Epithelial cell of proximal tubule (primary cell): ENCODE measurements around the gene TMEM134. TPM values are rescaled to one million over a fixed set of nuclear protein-coding genes. Genes with fewer than 3 reads are reported as not detected.
"Not testable (repeated sequence)": the region's sequence is repeated elsewhere in the genome, so short reads cannot be mapped to it uniquely, and the experiment has no call there.

Source experiments
- DNase-seq: peaks from one replicate; pipeline ENCODE4 v3.0.0-alpha.2; 2011; ENCODE audit warnings: low read depth
- H3K4me3 ChIP-seq: 2 replicates; pipeline ENCODE4 v1.5.1; 2011; ENCODE audit warnings: low read depth, mild to moderate bottlenecking, low read length
- total RNA-seq: library from RNA; depleted of rRNA; stranded (reverse); fragments of >200 nt; gene quantifications from 2 replicates; pipeline ENCODE4 v1.2.3, GENCODE V29; 2015
- TF ChIP-seq, protein P1 (sequence below): conservative IDR thresholded peaks from 2 replicates; pipeline ENCODE4 v1.5.1; 2012; ENCODE audit warnings: low read depth, mild to moderate bottlenecking, low read length

The TMEM134 gene
- total RNA-seq, 1 donor from 2014 or later = 74.0 TPM

DNA sequence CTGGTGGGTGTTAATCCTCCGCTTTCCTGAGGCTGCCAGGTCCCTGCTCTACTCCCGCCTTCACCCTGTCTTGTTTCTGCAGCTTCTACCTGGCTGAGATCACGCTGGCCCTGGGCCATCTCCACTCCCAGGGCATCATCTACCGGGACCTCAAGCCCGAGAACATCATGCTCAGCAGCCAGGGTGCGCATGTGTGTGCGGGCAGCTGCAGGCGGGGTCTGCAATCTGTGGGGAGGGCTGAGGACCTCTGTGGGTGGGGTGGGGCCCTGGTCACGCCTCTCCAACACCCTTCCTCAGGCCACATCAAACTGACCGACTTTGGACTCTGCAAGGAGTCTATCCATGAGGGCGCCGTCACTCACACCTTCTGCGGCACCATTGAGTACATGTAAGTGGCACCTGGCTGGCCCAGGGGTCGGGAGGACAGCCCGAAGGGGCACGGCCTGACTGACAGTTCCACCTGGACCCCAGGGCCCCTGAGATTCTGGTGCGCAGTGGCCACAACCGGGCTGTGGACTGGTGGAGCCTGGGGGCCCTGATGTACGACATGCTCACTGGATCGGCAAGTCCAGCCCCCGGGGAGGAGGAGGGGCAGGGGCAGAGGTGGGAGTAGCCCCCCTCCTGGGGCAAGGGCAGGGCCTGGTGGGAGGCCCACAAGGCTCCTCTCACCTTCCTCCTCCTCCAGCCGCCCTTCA is 36.2 kb downstream of the TMEM134 start:
- no peak for DNase-seq
- TF ChIP-seq, protein P1, sequence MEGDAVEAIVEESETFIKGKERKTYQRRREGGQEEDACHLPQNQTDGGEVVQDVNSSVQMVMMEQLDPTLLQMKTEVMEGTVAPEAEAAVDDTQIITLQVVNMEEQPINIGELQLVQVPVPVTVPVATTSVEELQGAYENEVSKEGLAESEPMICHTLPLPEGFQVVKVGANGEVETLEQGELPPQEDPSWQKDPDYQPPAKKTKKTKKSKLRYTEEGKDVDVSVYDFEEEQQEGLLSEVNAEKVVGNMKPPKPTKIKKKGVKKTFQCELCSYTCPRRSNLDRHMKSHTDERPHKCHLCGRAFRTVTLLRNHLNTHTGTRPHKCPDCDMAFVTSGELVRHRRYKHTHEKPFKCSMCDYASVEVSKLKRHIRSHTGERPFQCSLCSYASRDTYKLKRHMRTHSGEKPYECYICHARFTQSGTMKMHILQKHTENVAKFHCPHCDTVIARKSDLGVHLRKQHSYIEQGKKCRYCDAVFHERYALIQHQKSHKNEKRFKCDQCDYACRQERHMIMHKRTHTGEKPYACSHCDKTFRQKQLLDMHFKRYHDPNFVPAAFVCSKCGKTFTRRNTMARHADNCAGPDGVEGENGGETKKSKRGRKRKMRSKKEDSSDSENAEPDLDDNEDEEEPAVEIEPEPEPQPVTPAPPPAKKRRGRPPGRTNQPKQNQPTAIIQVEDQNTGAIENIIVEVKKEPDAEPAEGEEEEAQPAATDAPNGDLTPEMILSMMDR = no peak
- H3K4me3 ChIP-seq = no peak overlapping the region

DNA sequence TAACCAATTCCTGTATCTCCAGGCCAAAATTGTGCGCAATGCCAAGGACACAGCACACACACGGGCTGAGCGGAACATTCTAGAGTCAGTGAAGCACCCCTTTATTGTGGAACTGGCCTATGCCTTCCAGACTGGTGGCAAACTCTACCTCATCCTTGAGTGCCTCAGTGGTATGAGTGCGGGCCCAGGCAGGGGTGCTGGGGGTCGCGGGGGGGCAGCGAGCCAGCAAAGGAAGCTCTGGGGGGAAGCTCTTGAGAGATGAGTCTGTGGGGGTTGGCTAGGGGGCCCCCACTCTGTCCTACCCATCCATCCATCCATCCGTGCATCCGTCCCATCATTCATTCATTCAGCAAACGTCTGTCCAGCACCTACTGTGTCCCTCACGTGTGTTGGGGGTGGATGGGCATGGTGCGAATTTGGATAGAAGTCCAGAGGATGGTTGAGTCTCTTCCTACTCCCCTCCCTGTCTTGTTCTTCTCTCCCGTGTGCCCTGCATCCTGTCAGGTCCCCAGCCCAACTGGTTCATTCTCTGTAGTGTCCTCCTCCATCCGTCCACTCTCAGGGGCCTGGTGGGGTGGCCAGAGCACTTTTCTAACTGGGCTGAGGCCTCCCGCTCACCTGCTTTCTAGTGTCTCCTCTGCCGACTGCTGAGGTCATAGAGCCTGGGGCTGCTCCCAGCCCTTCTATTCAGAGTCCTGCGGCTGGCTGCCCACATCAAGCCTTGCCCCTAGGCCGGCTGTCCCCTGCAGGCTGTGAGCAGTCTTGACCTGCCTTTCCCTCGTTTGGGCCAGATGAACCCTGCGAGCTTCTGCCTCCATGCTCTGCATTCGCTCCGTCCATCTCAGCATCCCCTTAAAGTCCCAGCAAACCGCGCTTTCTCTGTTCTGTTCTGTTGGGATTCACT is 37.5 kb downstream of the TMEM134 start:
- TF ChIP-seq, protein P1 = no peak
- DNase-seq = no peak
- H3K4me3 ChIP-seq = no peak overlapping the region

DNA sequence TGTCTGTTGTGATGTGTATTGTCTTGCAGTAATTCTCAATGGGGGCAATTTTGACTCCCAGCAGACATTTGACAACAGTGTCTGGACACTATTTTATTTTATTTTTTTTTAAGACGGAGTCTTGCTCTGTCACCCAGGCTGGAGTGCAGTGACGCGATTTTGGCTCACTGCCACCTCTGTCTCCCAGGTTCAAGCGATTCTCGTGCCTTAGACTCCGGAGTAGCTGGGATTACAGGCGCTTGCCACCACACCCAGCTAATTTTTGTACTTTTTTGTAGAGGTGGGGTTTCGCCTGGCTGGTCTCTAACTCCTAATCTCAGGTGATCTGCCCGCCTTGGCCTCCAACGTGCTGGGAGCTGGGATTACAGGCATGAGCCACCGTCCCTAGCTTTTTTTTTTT is 39.3 kb downstream of the TMEM134 start:
- H3K4me3 ChIP-seq = peak overlapping the region; percentile 100
- TF ChIP-seq, protein P1 = no peak
- DNase-seq = no peak

DNA sequence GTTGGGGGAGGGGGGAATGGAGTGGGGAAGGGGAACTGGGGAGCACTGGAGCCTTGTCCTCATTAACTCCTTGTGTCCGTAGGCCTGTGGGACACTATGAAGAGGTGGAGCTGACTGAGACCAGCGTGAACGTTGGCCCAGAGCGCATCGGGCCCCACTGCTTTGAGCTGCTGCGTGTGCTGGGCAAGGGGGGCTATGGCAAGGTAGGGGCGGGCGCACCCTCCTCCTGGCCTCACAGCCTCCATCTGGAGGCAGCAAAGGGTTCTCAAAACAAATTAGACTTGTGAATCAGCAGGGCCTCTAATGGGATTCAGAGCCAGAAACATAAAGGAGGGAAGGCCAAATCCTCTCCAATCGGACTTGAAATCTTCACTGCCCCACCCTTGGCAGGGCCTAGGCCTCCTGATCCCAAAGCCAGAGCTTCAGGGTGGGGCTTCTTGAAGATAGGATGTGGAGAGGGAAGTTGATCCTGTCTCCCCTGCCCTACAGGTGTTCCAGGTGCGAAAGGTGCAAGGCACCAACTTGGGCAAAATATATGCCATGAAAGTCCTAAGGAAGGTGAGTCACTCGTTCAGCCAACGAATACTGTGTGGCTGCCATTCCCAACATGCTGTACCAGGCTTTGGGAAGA is 39.9 kb downstream of the TMEM134 start:
- H3K4me3 ChIP-seq = peak overlapping the region; percentile 100
- no peak for DNase-seq
- TF ChIP-seq, protein P1 = no peak

DNA sequence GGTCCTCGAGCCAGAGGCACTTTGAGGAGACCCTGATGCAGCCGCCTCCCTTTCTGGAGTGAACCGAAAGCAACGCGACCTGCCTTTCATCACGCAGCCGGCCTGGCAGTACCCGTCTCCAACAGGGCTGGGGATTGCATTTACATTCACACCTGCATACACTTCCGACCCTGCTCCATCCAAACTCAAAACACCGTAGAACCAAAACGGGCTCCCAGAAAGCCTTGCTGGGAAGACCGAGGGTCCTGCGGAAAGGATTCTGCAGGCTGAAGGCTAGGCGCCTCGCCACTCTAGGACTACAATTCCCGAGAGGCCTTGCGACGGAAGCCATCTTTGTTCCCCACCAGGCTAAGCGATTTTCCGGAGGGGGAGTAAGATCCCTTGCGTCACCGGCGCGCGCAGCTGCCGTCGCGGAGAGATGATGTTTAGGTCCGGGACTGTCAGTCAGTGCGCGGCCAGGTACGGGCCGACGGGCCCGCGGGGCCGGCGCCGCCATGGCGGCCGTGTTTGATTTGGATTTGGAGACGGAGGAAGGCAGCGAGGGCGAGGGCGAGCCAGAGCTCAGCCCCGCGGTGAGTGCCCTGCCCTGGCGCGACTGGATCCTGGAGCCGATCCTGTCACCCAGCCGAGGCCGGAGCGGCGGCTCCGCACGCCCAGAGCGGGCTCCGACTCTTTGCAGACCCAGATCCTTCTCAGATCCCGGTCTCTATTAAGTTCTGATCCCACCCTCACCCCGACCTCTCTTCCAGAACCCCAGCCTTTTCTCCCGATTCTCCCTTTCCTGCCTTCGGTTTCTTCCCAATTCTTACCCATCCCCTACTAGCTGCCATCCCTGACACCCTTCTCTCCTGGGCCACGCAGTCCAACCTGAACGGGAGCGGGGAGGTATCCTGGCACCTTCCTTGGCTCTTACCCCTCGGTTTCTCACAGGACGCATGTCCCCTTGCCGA is 40.7 kb downstream of the TMEM134 start, which contains the start of gene RPS6KB2:
RPS6KB2 (plus strand) TSS at position 443 of the 950 bp plus-strand sequence; CDS start at position 495, 52 bp downstream.
- TF ChIP-seq, protein P1 = no peak
- peak within 1 kb of the TSS; percentile 100 for H3K4me3 ChIP-seq
- DNase-seq = peak; percentile 80

DNA sequence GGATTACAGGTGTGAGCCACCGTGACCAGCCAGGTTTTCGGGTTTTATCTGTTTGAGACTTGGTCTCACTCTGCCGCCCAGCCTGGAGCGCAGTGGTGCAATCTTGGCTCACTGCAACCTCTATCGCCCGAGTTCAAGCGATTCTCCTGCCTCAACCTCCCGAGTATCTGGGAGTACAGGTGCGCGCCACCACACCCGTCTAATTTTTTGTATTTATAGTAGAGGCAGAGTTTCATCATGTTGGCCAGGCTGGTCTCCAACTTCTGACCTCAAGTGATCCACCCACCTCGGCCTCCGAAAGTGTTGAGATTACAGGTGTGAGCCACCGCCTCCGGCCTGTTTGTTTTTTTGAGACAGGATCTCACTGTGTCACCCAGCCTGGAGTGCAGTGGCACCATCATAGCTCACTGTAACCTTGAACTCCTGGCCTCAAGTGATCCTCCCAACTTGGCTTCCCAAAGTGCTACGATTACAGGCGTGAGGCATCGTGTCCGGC is 41.6 kb downstream of the TMEM134 start:
- peak overlapping the region; percentile 100 for H3K4me3 ChIP-seq
- not testable (repeated sequence) for DNase-seq
